RWPE1 (cell line): ENCODE measurements around the gene SF1.

Experiments
- CTCF ChIA-PET: fragments of 350-600 bp; sonication (Branson Sonifier 250); formaldehyde crosslinking; extraction: SDS; loops from one replicate; lab custom pipeline; 2021; lab: Yijun Ruan, JAX
- POLR2A ChIA-PET: fragments of 400-600 bp; formaldehyde crosslinking; extraction: SDS; loops from one replicate; lab custom pipeline; 2020; ENCODE audit warnings: antibody characterized with exemption; ENCODE audit not compliant: low non-redundant PET; lab: Yijun Ruan, JAX
- DNase-seq: peaks from one replicate; pipeline ENCODE4 v3.0.0; 2012; ENCODE audit warnings: low spot score
- H3K27ac ChIP-seq: fragments of 450-650 bp; 2 replicates; pipeline ENCODE4 v1.5.1; 2017
- CTCF ChIP-seq: fragments of 450-650 bp; conservative IDR thresholded peaks from 2 replicates; pipeline ENCODE4 v1.5.1; 2017; ENCODE audit warnings: low read depth, mild to moderate bottlenecking

Gene SF1

GRCh38 chr11:64715756-64716472 lies 62.4 kb downstream of the SF1 start:
- POLR2A ChIA-PET = interaction anchor here (0.6 kb wide), 1 partner anchor 149 kb away, joined by 5 read pairs; no protein-coding TSS in a partner anchor
- no peak for DNase-seq
- no peak overlapping the region for H3K27ac ChIP-seq
- TF ChIP-seq CTCF = no peak
- CTCF ChIA-PET = interaction anchor here (1.3 kb wide), 1 partner anchor 267 kb away, joined by 4 read pairs; no protein-coding TSS in a partner anchor

- TF ChIP-seq CTCF = no peak
- no peak overlapping the region for H3K27ac ChIP-seq
- no peak for DNase-seq
- CTCF ChIA-PET = interaction anchor here (0.6 to 1.3 kb wide), 2 partner anchors 40 to 266 kb away, joined by 4 to 5 read pairs; no protein-coding TSS in a partner anchor
- POLR2A ChIA-PET = interaction anchor here (0.6 kb wide), 1 partner anchor 149 kb away, joined by 5 read pairs; no protein-coding TSS in a partner anchor
These were observed 63.2 kb downstream of the SF1 start for GRCh38 chr11:64715110-64715509.

- H3K27ac ChIP-seq = no peak overlapping the region
- TF ChIP-seq CTCF = no peak
- no peak for DNase-seq
- ChIA-PET POLR2A (no interaction called here), CTCF (interaction anchor here (0.8 kb wide), 1 partner anchor 852 kb away, joined by 4 read pairs; no protein-coding TSS in a partner anchor)
These were observed 63.7 kb downstream of the SF1 start for GRCh38 chr11:64714666-64715065.
